ENCODE data around the gene SCAP.

DNA sequence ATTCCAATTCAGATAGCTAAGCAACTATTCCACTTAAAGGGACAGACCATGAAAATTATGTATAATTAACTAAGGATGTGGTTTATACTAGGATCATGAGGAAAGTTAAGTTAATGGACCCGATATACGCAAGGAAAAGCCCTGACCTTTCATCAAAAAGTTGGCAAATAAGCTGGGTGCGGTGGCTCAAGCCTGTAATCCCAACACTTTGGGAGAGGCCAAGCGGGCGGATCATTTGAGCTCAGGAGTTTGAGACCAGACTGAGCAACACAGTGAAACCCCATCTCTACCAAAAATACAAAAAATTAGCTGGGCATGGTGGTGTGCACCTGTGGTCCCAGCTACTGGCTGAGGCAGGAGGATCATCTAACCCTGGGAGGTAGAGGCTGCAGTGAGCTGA, 39.6 kb downstream of the SCAP start:
- TF ChIP-seq, protein P1, sequence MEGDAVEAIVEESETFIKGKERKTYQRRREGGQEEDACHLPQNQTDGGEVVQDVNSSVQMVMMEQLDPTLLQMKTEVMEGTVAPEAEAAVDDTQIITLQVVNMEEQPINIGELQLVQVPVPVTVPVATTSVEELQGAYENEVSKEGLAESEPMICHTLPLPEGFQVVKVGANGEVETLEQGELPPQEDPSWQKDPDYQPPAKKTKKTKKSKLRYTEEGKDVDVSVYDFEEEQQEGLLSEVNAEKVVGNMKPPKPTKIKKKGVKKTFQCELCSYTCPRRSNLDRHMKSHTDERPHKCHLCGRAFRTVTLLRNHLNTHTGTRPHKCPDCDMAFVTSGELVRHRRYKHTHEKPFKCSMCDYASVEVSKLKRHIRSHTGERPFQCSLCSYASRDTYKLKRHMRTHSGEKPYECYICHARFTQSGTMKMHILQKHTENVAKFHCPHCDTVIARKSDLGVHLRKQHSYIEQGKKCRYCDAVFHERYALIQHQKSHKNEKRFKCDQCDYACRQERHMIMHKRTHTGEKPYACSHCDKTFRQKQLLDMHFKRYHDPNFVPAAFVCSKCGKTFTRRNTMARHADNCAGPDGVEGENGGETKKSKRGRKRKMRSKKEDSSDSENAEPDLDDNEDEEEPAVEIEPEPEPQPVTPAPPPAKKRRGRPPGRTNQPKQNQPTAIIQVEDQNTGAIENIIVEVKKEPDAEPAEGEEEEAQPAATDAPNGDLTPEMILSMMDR (IDR thresholded peaks at IDR 0.05) = no peak
- no peak for TF ChIP-seq POLR2A (IDR thresholded peaks at IDR 0.05)
